ENCODE data around the gene LAMA2.

LAMA2 gene

GRCh38 chr6:129359811-129360681 is 477.1 kb downstream of the LAMA2 start:
- WGBS, 2 experiments (ENCODE audit: insufficient coverage in 2 of 2), result no CpG with 5 or more reads among the region's 2 CpGs
- no peaks in the 10 kb centered on the region for H3K4me1 ChIP-seq (ENCODE audit: control insufficient read depth, insufficient read depth, low read length, poor library complexity, severe bottlenecking)
- H3K36me3 ChIP-seq (ENCODE audit: control insufficient read depth, insufficient read depth, low read length), result no peaks in the 10 kb centered on the region

GRCh38 chr6:129360682-129360955 is 477.7 kb downstream of the LAMA2 start:
- WGBS, 2 experiments (ENCODE audit: insufficient coverage in 2 of 2), result no CpG with 5 or more reads among the region's 2 CpGs
- Histone ChIP-seq H3K4me3 (ENCODE audit: extremely low read depth, insufficient read depth, low read length, poor library complexity, severe bottlenecking) (no peak overlapping the region), H3K9me3 (ENCODE audit: control insufficient read depth, low read length) (no peaks in the 10 kb centered on the region), H3K4me1 (ENCODE audit: control insufficient read depth, insufficient read depth, low read length, poor library complexity, severe bottlenecking) (no peaks in the 10 kb centered on the region), H3K36me3 (ENCODE audit: control insufficient read depth, insufficient read depth, low read length) (no peaks in the 10 kb centered on the region), H3K27ac (ENCODE audit: low read depth, low read length, severe bottlenecking) (no peak overlapping the region)

More at GRCh38 chr6:129359811-129360681, 477.1 kb downstream of the LAMA2 start:
- Histone ChIP-seq H3K27ac (ENCODE audit: low read depth, low read length, severe bottlenecking) (no peak overlapping the region), H3K9me3 (ENCODE audit: control insufficient read depth, low read length) (no peaks in the 10 kb centered on the region), H3K4me3 (ENCODE audit: extremely low read depth, insufficient read depth, low read length, poor library complexity, severe bottlenecking) (no peak overlapping the region)

DNA sequence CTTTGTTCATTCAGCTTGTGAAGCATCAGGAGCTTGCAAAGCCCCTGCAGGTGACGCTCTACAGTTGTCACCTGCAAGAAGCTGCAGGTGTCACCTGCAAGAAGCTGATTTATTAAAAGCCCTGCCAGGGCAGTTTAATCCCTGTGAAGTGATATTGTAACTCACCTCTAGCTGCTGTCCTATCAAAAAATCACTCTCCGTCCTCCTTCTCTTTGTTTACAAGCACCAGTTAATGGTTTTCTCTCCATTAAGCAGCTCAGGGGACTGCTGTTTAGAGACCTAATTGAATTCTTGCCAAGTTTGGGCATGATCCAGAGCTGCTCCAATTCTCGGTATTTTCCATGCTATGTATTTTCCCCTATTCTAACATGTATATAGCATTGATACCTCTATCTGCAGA is 481.1 kb downstream of the LAMA2 start:
- no peak overlapping the region for H3K27ac ChIP-seq (ENCODE audit: low read depth, low read length, severe bottlenecking)
- WGBS, 2 experiments (ENCODE audit: insufficient coverage in 2 of 2), result 89 to 100% methylated on average over 2 of the region's 3 CpGs
- H3K36me3 ChIP-seq (ENCODE audit: control insufficient read depth, insufficient read depth, low read length), result no peaks in the 10 kb centered on the region
- no peak overlapping the region for H3K4me3 ChIP-seq (ENCODE audit: extremely low read depth, insufficient read depth, low read length, poor library complexity, severe bottlenecking)
- H3K9me3 ChIP-seq (ENCODE audit: control insufficient read depth, low read length), result no peaks in the 10 kb centered on the region
- no peaks in the 10 kb centered on the region for H3K4me1 ChIP-seq (ENCODE audit: control insufficient read depth, insufficient read depth, low read length, poor library complexity, severe bottlenecking)

- Histone ChIP-seq H3K4me3 (ENCODE audit: extremely low read depth, insufficient read depth, low read length, poor library complexity, severe bottlenecking) (no peak overlapping the region), H3K4me1 (ENCODE audit: control insufficient read depth, insufficient read depth, low read length, poor library complexity, severe bottlenecking) (no peaks in the 10 kb centered on the region), H3K9me3 (ENCODE audit: control insufficient read depth, low read length) (no peaks in the 10 kb centered on the region), H3K27ac (ENCODE audit: low read depth, low read length, severe bottlenecking) (no peak overlapping the region), H3K36me3 (ENCODE audit: control insufficient read depth, insufficient read depth, low read length) (no peaks in the 10 kb centered on the region)
- 88 to 100% methylated on average over 1 of the region's 3 CpGs for WGBS, 2 experiments (ENCODE audit: insufficient coverage in 2 of 2)
These were observed 481.8 kb downstream of the LAMA2 start for GRCh38 chr6:129364767-129365166.

- Histone ChIP-seq H3K4me3 (ENCODE audit: extremely low read depth, insufficient read depth, low read length, poor library complexity, severe bottlenecking) (no peak overlapping the region), H3K9me3 (ENCODE audit: control insufficient read depth, low read length) (no peaks in the 10 kb centered on the region), H3K36me3 (ENCODE audit: control insufficient read depth, insufficient read depth, low read length) (no peaks in the 10 kb centered on the region), H3K27ac (ENCODE audit: low read depth, low read length, severe bottlenecking) (no peak overlapping the region), H3K4me1 (ENCODE audit: control insufficient read depth, insufficient read depth, low read length, poor library complexity, severe bottlenecking) (peaks cover 3% of the 10 kb centered on the region)
- WGBS, 2 experiments (ENCODE audit: insufficient coverage in 2 of 2), result 75 to 86% methylated on average over 1 of the region's 1 CpG
These were observed 485.1 kb downstream of the LAMA2 start for GRCh38 chr6:129368076-129368475.

DNA sequence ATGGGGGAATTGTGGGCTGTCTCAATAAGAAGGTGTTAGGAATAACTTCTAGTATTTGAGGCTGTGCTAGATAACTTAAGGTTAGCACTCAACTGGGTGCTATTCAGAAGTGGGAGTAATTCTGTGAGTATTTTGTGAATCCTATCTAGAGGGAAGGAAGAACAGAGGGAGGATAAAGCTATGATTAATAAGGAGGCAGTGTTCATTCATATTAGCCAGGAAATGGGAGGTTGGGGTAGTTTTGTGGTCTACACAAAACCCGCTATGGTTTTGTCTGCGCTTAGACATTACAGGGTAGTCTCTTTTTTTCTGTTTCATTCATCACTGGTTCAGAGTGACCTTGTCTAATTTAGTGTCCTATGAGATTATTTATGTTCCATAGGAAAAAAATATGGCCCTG is 486.0 kb downstream of the LAMA2 start:
- peaks cover 3% of the 10 kb centered on the region for H3K4me1 ChIP-seq (ENCODE audit: control insufficient read depth, insufficient read depth, low read length, poor library complexity, severe bottlenecking)
- no peaks in the 10 kb centered on the region for H3K9me3 ChIP-seq (ENCODE audit: control insufficient read depth, low read length)
- no peak overlapping the region for H3K4me3 ChIP-seq (ENCODE audit: extremely low read depth, insufficient read depth, low read length, poor library complexity, severe bottlenecking)
- H3K36me3 ChIP-seq (ENCODE audit: control insufficient read depth, insufficient read depth, low read length), result no peaks in the 10 kb centered on the region
- no peak overlapping the region for H3K27ac ChIP-seq (ENCODE audit: low read depth, low read length, severe bottlenecking)
- no CpG with 5 or more reads among the region's 2 CpGs for WGBS, 2 experiments (ENCODE audit: insufficient coverage in 2 of 2)

GRCh38 chr6:129369737-129370136 is 486.8 kb downstream of the LAMA2 start:
- H3K4me1 ChIP-seq (ENCODE audit: control insufficient read depth, insufficient read depth, low read length, poor library complexity, severe bottlenecking), result peaks cover 3% of the 10 kb centered on the region
- H3K36me3 ChIP-seq (ENCODE audit: control insufficient read depth, insufficient read depth, low read length), result no peaks in the 10 kb centered on the region
- no peak overlapping the region for H3K4me3 ChIP-seq (ENCODE audit: extremely low read depth, insufficient read depth, low read length, poor library complexity, severe bottlenecking)
- 20 to 50% methylated on average over 1 of the region's 5 CpGs for WGBS, 2 experiments (ENCODE audit: insufficient coverage in 2 of 2)
- no peak overlapping the region for H3K27ac ChIP-seq (ENCODE audit: low read depth, low read length, severe bottlenecking)
- no peaks in the 10 kb centered on the region for H3K9me3 ChIP-seq (ENCODE audit: control insufficient read depth, low read length)

DNA sequence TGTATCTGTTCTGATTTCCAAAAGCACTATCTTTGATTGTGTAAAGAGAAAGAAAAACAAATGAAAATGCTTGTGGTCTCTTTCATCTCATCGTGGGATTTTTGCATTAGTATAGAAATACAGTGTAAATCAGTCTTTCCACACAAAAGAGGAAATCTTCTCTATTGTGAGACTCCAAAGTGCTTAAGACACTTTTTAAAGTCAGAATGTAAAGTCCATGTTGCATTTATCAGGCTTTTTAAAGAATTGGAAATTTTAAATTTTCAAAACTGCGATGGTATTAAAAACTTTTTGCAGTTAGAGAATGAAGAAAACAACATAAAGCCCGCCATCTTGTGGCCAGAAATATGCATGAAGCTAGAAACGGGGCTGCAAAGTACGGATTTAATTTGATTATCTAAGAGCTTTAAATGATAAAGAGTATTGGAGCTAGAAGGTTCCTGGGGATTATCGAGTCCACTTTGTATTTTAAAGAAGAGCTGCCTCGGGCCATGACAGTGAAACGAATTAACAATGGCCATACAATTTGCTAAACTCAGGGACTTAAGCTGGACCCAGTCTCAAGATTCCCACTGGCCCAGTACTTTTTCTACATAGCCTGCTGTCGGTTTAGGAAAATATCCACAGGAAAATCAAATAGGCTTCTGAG is 487.5 kb downstream of the LAMA2 start:
- Histone ChIP-seq H3K9me3 (ENCODE audit: control insufficient read depth, low read length) (no peaks in the 10 kb centered on the region), H3K4me1 (ENCODE audit: control insufficient read depth, insufficient read depth, low read length, poor library complexity, severe bottlenecking) (peaks cover 3% of the 10 kb centered on the region), H3K36me3 (ENCODE audit: control insufficient read depth, insufficient read depth, low read length) (no peaks in the 10 kb centered on the region), H3K27ac (ENCODE audit: low read depth, low read length, severe bottlenecking) (no peak overlapping the region), H3K4me3 (ENCODE audit: extremely low read depth, insufficient read depth, low read length, poor library complexity, severe bottlenecking) (no peak overlapping the region)
- WGBS, 2 experiments (ENCODE audit: insufficient coverage in 2 of 2), result 12 to 14% methylated on average over 7 to 8 of the region's 9 CpGs

GRCh38 chr6:129381885-129382284 is 498.9 kb downstream of the LAMA2 start:
- Histone ChIP-seq H3K4me3 (ENCODE audit: extremely low read depth, insufficient read depth, low read length, poor library complexity, severe bottlenecking) (no peak overlapping the region), H3K36me3 (ENCODE audit: control insufficient read depth, insufficient read depth, low read length) (no peaks in the 10 kb centered on the region), H3K27ac (ENCODE audit: low read depth, low read length, severe bottlenecking) (no peak overlapping the region), H3K4me1 (ENCODE audit: control insufficient read depth, insufficient read depth, low read length, poor library complexity, severe bottlenecking) (no peaks in the 10 kb centered on the region), H3K9me3 (ENCODE audit: control insufficient read depth, low read length) (no peaks in the 10 kb centered on the region)
- 67 to 89% methylated on average over 1 of the region's 2 CpGs for WGBS, 2 experiments (ENCODE audit: insufficient coverage in 2 of 2)

DNA sequence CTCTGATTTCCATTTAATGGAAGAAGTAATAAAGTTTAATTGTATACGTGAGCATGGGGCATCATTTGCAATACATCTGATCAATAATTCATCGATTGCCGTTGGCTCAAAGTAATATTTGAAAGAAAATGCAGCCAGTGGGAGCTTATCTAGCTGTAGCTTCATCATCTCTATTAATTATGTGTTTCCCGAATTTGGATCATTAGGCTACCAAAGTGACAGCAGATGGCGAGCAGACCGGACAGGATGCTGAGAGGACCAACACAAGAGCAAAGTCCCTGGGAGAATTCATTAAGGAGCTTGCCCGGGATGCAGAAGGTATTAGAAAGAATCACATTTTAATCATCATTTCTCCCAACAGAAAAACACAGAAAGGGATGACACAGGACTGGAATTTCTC is 500.0 kb downstream of the LAMA2 start:
- Histone ChIP-seq H3K27ac (ENCODE audit: low read depth, low read length, severe bottlenecking) (no peak overlapping the region), H3K36me3 (ENCODE audit: control insufficient read depth, insufficient read depth, low read length) (no peaks in the 10 kb centered on the region), H3K4me3 (ENCODE audit: extremely low read depth, insufficient read depth, low read length, poor library complexity, severe bottlenecking) (no peak overlapping the region), H3K4me1 (ENCODE audit: control insufficient read depth, insufficient read depth, low read length, poor library complexity, severe bottlenecking) (no peaks in the 10 kb centered on the region), H3K9me3 (ENCODE audit: control insufficient read depth, low read length) (no peaks in the 10 kb centered on the region)
- WGBS, 2 experiments (ENCODE audit: insufficient coverage in 2 of 2), result 93 to 100% methylated on average over 1 to 5 of the region's 7 CpGs

GRCh38 chr6:129385117-129385516 is 502.2 kb downstream of the LAMA2 start:
- H3K9me3 ChIP-seq (ENCODE audit: control insufficient read depth, low read length), result no peaks in the 10 kb centered on the region
- H3K4me3 ChIP-seq (ENCODE audit: extremely low read depth, insufficient read depth, low read length, poor library complexity, severe bottlenecking), result no peak overlapping the region
- no CpG with 5 or more reads among the region's 1 CpG for WGBS, 2 experiments (ENCODE audit: insufficient coverage in 2 of 2)
- no peak overlapping the region for H3K27ac ChIP-seq (ENCODE audit: low read depth, low read length, severe bottlenecking)
- no peaks in the 10 kb centered on the region for H3K36me3 ChIP-seq (ENCODE audit: control insufficient read depth, insufficient read depth, low read length)
- no peaks in the 10 kb centered on the region for H3K4me1 ChIP-seq (ENCODE audit: control insufficient read depth, insufficient read depth, low read length, poor library complexity, severe bottlenecking)
